ENCODE measurements around the gene TMEM258. TPM values are rescaled to one million over a fixed set of nuclear protein-coding genes. Genes with fewer than 3 reads are reported as not detected.

The TMEM258 gene
- total and polyA plus RNA-seq, 2 experiments from 2014 or later: 71.3 to 519 TPM

GRCh38 chr11:61817471-61818202 is 25.2 kb upstream of the TMEM258 start (continued):
- TF ChIP-seq NANOG (IDR thresholded peaks at IDR 0.05; ENCODE audit: borderline replicate concordance): no peak
- TF ChIP-seq JUNB (IDR thresholded peaks at IDR 0.05; ENCODE audit: unreplicated experiment): no peak
- TF ChIP-seq EZH2 (IDR thresholded peaks at IDR 0.05; ENCODE audit: low read depth, unreplicated experiment): no peak
- TF ChIP-seq EZH2phosphoT487 (IDR thresholded peaks at IDR 0.05; ENCODE audit: unreplicated experiment): no peak
- no peak for TF ChIP-seq POLR2AphosphoS5 (IDR thresholded peaks at IDR 0.05; ENCODE audit: low read depth)
- TF ChIP-seq CREB1 (CRISPR knock-in tag; IDR thresholded peaks at IDR 0.05; ENCODE audit: low read depth): no peak
- no peak for TF ChIP-seq REST (IDR thresholded peaks at IDR 0.05; ENCODE audit: unreplicated experiment)
- TF ChIP-seq CTCF (conservative IDR thresholded peaks at IDR 0.05; ENCODE audit: low read depth in 2 of 2): no peak
- no peak for TF ChIP-seq ZNF114 (CRISPR knock-in tag; IDR thresholded peaks at IDR 0.05)

GRCh38 chr11:61816736-61817455 is 24.5 kb upstream of the TMEM258 start, which contains the start of gene FADS1:
TSS of gene FADS1 (minus strand) at chr11:61817003. CDS start at chr11:61816929, 74 bp downstream.
- H3K4me3 Mint-ChIP-seq: peak within 1 kb of the TSS; percentile 96
- H3K4me1 Mint-ChIP-seq: peaks cover 15% of the 10 kb centered on the region
- H3K79me2 ChIP-seq (replicated peaks; ENCODE audit: insufficient read depth): peaks cover 68% of the 10 kb centered on the region
- H3K9me3 Mint-ChIP-seq: no peaks in the 10 kb centered on the region; the same call in 2 of the 3 replicates
- H3K9me2 ChIP-seq (ENCODE audit: insufficient read depth): peaks cover 5% of the 10 kb centered on the region; the same call in 1 of the 2 replicates
- H3K27me3 Mint-ChIP-seq (ENCODE audit: insufficient read depth, low read depth, poor library complexity): peaks cover 20% of the 10 kb centered on the region
- peak within 1 kb of the TSS; percentile 98 for H3K27ac ChIP-seq (ENCODE audit: low read depth)
- H3K36me3 ChIP-seq (ENCODE audit: insufficient read depth): peaks cover 14% of the 10 kb centered on the region
- H4K20me1 ChIP-seq (replicated peaks; ENCODE audit: insufficient read depth): peaks cover 8% of the 10 kb centered on the region; the same call in 1 of the 2 replicates
- H3K4me2 ChIP-seq: peak within 1 kb of the TSS; percentile 77
- peaks cover 35% of the 10 kb centered on the region for H3K36me3 Mint-ChIP-seq (ENCODE audit: low read depth)
- 0 out of 2 replicates have a peak within 1 kb of the TSS, but pooled peaks have one; percentile 47 for H2AFZ ChIP-seq
- peaks cover 11% of the 10 kb centered on the region for H3K4me1 ChIP-seq (ENCODE audit: insufficient read depth)
- DNase-seq (ENCODE audit: low spot score) (peak; percentile 98), ATAC-seq (peak; percentile 47)
- peak within 1 kb of the TSS; percentile 89 for H3K4me3 ChIP-seq
- H3K27me3 ChIP-seq (ENCODE audit: insufficient read depth): no peaks in the 10 kb centered on the region
- H3F3A ChIP-seq (replicated peaks; ENCODE audit: low read depth): peaks cover 15% of the 10 kb centered on the region
- H3K27ac Mint-ChIP-seq: peak within 1 kb of the TSS; percentile 99
- TF ChIP-seq REST (IDR thresholded peaks at IDR 0.05; ENCODE audit: unreplicated experiment) (no peak), ZNF114 (CRISPR knock-in tag; IDR thresholded peaks at IDR 0.05) (no peak), EZH2 (IDR thresholded peaks at IDR 0.05; ENCODE audit: low read depth, unreplicated experiment) (no peak)

Measured in GM23338 (cell line).